GM19035 (cell line): ENCODE measurements around the gene SNRPB.

Experiments used
- ATAC-seq: cut with Tn5 transposase; IDR thresholded peaks from one replicate; pipeline ENCODE4 v1.9.1; 2021; ENCODE audit not compliant: unreplicated experiment

SNRPB gene

GRCh38 chr20:2430538-2430937, 40.1 kb downstream of the SNRPB start:
- ATAC-seq: no peak

DNA sequence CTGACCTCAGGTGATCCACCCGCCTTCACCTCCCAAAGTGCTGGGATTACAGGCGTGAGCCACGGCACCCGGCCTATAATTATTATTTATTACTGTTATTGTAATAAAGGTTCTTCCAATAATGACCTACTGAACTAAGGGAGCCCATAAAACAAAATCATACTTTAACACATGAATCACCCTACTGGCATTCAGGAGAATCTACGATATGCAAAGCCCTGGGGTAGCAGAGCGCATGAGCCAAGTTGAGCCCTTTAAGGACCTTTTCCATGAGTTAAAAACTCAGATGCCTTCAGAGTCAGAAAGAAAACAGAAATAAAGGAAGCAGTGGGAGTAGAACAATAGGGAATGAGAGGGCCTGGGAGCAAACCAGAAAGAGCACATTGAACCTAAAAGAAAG, 41.5 kb downstream of the SNRPB start:
- ATAC-seq: no peak

DNA sequence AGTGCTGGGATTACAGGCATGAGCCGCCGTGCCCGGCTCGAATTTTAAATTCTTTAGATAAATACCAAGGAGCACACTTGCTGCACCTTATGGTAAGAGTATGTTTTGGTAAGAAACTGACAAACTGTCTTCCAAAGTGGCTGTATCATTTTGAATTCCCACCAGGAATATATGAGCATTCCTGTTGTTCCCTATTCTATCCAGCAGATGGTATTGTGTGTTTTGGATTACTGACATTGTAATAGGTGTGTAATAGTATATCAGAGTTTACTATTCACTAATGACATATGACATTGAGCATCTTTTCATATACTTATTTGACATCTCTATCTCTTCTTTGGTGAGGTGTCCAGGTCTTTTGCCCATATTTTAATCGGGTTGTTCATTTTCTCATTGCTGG, 49.3 kb downstream of the SNRPB start:
- no peak for ATAC-seq

DNA sequence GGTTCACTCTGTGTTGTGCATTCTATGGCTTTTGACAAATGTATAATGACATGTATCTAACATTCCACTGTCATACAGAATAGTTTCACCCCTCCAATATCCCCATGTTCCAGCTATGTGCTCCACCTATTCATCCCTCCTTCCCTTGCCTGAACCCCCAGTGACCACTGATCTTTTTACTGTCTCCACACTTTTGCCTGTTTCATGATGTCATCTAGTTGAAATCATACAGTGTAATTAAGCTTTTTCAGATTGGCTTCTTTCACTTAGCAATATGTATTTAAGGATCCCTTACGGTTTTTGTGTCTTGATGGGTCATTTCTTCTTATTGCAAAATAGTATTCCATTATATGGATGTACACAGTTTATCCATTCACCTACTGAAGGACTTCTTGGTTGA, 50.1 kb downstream of the SNRPB start:
- ATAC-seq: no peak

DNA sequence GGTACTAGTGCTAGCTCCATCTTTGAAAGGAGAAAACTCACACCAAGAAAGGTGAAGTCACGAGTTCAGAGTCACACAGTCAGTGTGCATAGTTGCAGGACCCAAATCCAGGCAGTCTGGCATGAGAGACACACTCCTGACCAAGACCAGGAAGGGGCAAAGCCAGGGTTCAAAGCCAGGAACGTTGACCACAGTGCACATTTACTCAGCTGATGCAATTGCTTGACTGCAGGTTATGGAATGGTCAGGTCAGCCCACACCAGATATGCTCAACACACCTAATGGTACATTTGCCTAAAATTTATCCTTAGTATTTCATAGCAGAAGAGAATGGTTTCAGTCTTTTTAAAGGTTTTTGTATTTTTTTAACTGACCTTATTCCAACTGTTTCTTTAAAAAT, 52.2 kb downstream of the SNRPB start:
- no peak for ATAC-seq

GRCh38 chr20:2417213-2417541, 53.4 kb downstream of the SNRPB start:
- no peak for ATAC-seq

- no peak for ATAC-seq
Observed at GRCh38 chr20:2416541-2417212, 53.9 kb downstream of the SNRPB start.
